Raji (cell line): ENCODE data around the gene C1orf232.

Source experiments
- POLR2A ChIP-seq: IDR thresholded peaks from 2 replicates; pipeline ENCODE4 v1.6.1; 2011; ENCODE audit warnings: low read depth, low read length, control low read depth; ENCODE audit not compliant: insufficient read depth

The C1orf232 gene

GRCh38 chr1:26168410-26169197, at the start of gene C1orf232:
Gene C1orf232, minus strand, starts transcription at chr1:26168963. Its CDS starts 464 bp downstream, at chr1:26168499.
- no peak for TF ChIP-seq POLR2A

- TF ChIP-seq POLR2A: no peak
Observed at GRCh38 chr1:26215246-26215645, 46.5 kb upstream of the C1orf232 start.

- no peak for TF ChIP-seq POLR2A
Observed at GRCh38 chr1:26213335-26213905, 44.7 kb upstream of the C1orf232 start.

GRCh38 chr1:26212726-26213125, 44.0 kb upstream of the C1orf232 start:
- no peak for TF ChIP-seq POLR2A

- no peak for TF ChIP-seq POLR2A
Observed at GRCh38 chr1:26210147-26210870, 41.5 kb upstream of the C1orf232 start.

GRCh38 chr1:26203642-26204318, 35.0 kb upstream of the C1orf232 start:
- TF ChIP-seq POLR2A: no peak

- no peak for TF ChIP-seq POLR2A
Observed at GRCh38 chr1:26200413-26200812, 31.6 kb upstream of the C1orf232 start.

- TF ChIP-seq POLR2A: no peak
Observed at GRCh38 chr1:26197813-26198212, 29.1 kb upstream of the C1orf232 start.

GRCh38 chr1:26197301-26197700, 28.5 kb upstream of the C1orf232 start:
- no peak for TF ChIP-seq POLR2A

GRCh38 chr1:26195805-26196204, 27.0 kb upstream of the C1orf232 start:
- TF ChIP-seq POLR2A: no peak

GRCh38 chr1:26191739-26192138, 23.0 kb upstream of the C1orf232 start:
- TF ChIP-seq POLR2A: no peak

- TF ChIP-seq POLR2A: no peak
Observed at GRCh38 chr1:26190373-26190987, 21.7 kb upstream of the C1orf232 start, which contains the start of gene CATSPER4. Gene CATSPER4, plus strand, starts transcription at chr1:26190602. Its CDS starts 26 bp downstream, at chr1:26190628.

- TF ChIP-seq POLR2A: no peak
Observed at GRCh38 chr1:26189751-26190275, 21.1 kb upstream of the C1orf232 start.

- no peak for TF ChIP-seq POLR2A
Observed at GRCh38 chr1:26189331-26189730, 20.6 kb upstream of the C1orf232 start.

- TF ChIP-seq POLR2A: no peak
Observed at GRCh38 chr1:26188477-26188876, 19.7 kb upstream of the C1orf232 start.
